A673 (cell line): ENCODE results near the gene ARFGAP1.

Source experiments
- EZH2 ChIP-seq: fragments of 200-600 bp; sonication (generic); IDR thresholded peaks from 2 replicates; pipeline ENCODE4 v1.6.1; 2017; ENCODE audit warnings: borderline replicate concordance, low read depth, mild to moderate bottlenecking, mixed read lengths, antibody characterized with exemption, low read length; ENCODE audit not compliant: poor library complexity, severe bottlenecking
- TF ChIP-seq, protein P1 (sequence below): fragments of 300-800, 200-600 bp; sonication (generic); conservative IDR thresholded peaks from 2 replicates; pipeline ENCODE4 v1.5.1; 2017; ENCODE audit warnings: low read depth, mild to moderate bottlenecking, antibody characterized with exemption, low read length, moderate library complexity, mixed read lengths

DNA sequence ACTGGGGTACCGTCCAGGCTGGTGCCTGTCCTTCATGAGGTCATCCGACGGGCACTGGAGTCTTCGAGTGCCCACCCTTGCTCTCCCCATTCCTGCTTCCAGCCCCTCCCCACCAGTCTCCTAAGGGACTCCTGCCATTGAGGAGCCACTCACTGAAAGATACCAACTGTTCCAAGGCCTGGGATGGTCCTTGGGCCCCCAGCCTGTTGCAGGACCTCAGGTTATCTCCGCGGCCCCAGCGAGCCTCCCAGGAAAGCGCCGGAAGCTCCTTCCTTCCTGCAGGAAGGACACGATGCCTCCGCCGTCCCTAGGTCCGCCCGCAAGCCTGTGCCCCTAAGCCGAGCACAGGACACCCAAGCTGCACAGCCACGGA is 19.6 kb upstream of the ARFGAP1 start:
- peak; percentile 85 for TF ChIP-seq EZH2
- TF ChIP-seq, protein P1, sequence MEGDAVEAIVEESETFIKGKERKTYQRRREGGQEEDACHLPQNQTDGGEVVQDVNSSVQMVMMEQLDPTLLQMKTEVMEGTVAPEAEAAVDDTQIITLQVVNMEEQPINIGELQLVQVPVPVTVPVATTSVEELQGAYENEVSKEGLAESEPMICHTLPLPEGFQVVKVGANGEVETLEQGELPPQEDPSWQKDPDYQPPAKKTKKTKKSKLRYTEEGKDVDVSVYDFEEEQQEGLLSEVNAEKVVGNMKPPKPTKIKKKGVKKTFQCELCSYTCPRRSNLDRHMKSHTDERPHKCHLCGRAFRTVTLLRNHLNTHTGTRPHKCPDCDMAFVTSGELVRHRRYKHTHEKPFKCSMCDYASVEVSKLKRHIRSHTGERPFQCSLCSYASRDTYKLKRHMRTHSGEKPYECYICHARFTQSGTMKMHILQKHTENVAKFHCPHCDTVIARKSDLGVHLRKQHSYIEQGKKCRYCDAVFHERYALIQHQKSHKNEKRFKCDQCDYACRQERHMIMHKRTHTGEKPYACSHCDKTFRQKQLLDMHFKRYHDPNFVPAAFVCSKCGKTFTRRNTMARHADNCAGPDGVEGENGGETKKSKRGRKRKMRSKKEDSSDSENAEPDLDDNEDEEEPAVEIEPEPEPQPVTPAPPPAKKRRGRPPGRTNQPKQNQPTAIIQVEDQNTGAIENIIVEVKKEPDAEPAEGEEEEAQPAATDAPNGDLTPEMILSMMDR, result no peak
